HCT116 (cell line): Measurements from ENCODE around the gene MAP3K4. TPM values are rescaled to one million over a fixed set of nuclear protein-coding genes. Genes with fewer than 3 reads are reported as not detected.

Experiments
- ATAC-seq: fragments of 200-7000 bp; cut with Tn5 transposase; 2 replicates; pipeline ENCODE4 v1.9.1; 2020; ENCODE audit warnings: mild to moderate bottlenecking, moderate library complexity
- BruUV-seq: library from RNA; stranded (reverse); fragments of 400-500 nt; replicated peaks from 2 replicates; lab custom pipeline; 2021; lab: Mats Ljungman, UMichigan
- CTCF ChIA-PET: fragments of 300-600 bp; sonication (Branson Sonifier 250); formaldehyde crosslinking; loops from one replicate; lab custom pipeline; 2021; ENCODE audit warnings: antibody characterized with exemption; lab: Charles Lee
- POLR2A ChIA-PET: fragments of 300-600, 350-600 bp; sonication (Branson Sonifier 250); formaldehyde crosslinking; loops from one replicate; lab custom pipeline; 2021; ENCODE audit warnings: antibody characterized with exemption; lab: Charles Lee
- RAD21 ChIA-PET, 2 experiments: fragments of 300-600 bp; sonication (Branson Sonifier 250); formaldehyde crosslinking; loops; one replicate each; lab custom pipeline; 2023; ENCODE audit warnings: low total read pairs in 2 of 2; ENCODE audit not compliant: uncharacterized antibody in 2 of 2, unreplicated experiment in 2 of 2, low non-redundant PET in 1 of 2; lab: Charles Lee
- DNase-seq: peaks from one replicate; pipeline ENCODE4 v3.0.0-alpha.2; 2010; ENCODE audit warnings: low read depth, low spot score
- H2AFZ ChIP-seq: fragments of 200-600 bp; shearing (Covaris generic), sonication (generic); 2 replicates; pipeline ENCODE4 v1.6.1; 2017; ENCODE audit warnings: low read depth, mixed run types, mixed read lengths, antibody characterized with exemption, low read length; ENCODE audit not compliant: poor library complexity, severe bottlenecking
- H3K27ac ChIP-seq: 2 replicates; pipeline ENCODE4 v1.5.1; 2012; ENCODE audit warnings: low read depth, low read length
- H3K27me3 ChIP-seq: fragments of 200-600 bp; sonication (generic); 2 replicates; pipeline ENCODE4 v1.6.1; 2016; ENCODE audit warnings: mixed run types, low read length, mixed read lengths; ENCODE audit not compliant: insufficient read depth
- H3K36me3 ChIP-seq, 2 experiments: fragments of 200-500 bp in 1 of 2; fragments of 200-600 bp in 1 of 2; sonication (Bioruptor generic) in 1 of 2; sonication (generic) in 1 of 2; 2 replicates each; pipeline versions ENCODE4 v1.5.1 to v1.6.1; 2014 to 2016; ENCODE audit warnings: low read length in 2 of 2, inconsistent platforms in 1 of 2, mixed read lengths in 1 of 2, mixed run types in 1 of 2; ENCODE audit not compliant: insufficient read depth in 2 of 2, control insufficient read depth in 1 of 2
- H3K4me1 ChIP-seq, 2 experiments: fragments of 200-600 bp in 1 of 2; sonication (generic) in 1 of 2; 2 replicates each; pipeline versions ENCODE4 v1.5.1 to v1.6.1; 2012 to 2017; ENCODE audit warnings: low read length in 2 of 2, inconsistent platforms in 1 of 2, mild to moderate bottlenecking in 1 of 2, mixed read lengths in 1 of 2, mixed run types in 1 of 2, moderate library complexity in 1 of 2; ENCODE audit not compliant: insufficient read depth in 2 of 2, control insufficient read depth in 1 of 2
- H3K4me2 ChIP-seq: fragments of 200-600 bp; sonication (generic); 2 replicates; pipeline ENCODE4 v1.6.1; 2017; ENCODE audit warnings: mixed run types, low read length, mixed read lengths
- H3K4me3 ChIP-seq, 2 experiments: fragments of 200-600 bp in 1 of 2; sonication (generic) in 1 of 2; replicated peaks in 1 of 2; 2 replicates each; pipeline ENCODE4 v1.5.1; 2011 to 2016; ENCODE audit warnings: low read length in 2 of 2, control low read depth in 1 of 2, low read depth in 1 of 2, mild to moderate bottlenecking in 1 of 2, mixed read lengths in 1 of 2, mixed run types in 1 of 2
- H3K79me2 ChIP-seq: fragments of 200-600 bp; sonication (generic); 2 replicates; pipeline ENCODE4 v1.6.1; 2017; ENCODE audit warnings: mild to moderate bottlenecking, mixed run types, low read length, moderate library complexity, mixed read lengths; ENCODE audit not compliant: insufficient read depth
- H3K9ac ChIP-seq: fragments of 200-600 bp; sonication (generic); 2 replicates; pipeline ENCODE4 v1.6.1; 2016; ENCODE audit warnings: low read length, mixed read lengths
- H3K9me2 ChIP-seq: fragments of 200-600 bp; sonication (generic), shearing (Covaris generic); 2 replicates; pipeline ENCODE4 v1.6.1; 2017; ENCODE audit warnings: mixed run types, mild to moderate bottlenecking, moderate library complexity; ENCODE audit not compliant: insufficient read depth
- H3K9me3 ChIP-seq, 2 experiments: fragments of 200-500 bp in 1 of 2; fragments of 200-600 bp in 1 of 2; sonication (Bioruptor generic) in 1 of 2; sonication (generic) in 1 of 2; 2 replicates each; pipeline ENCODE4 v1.6.1; 2014 to 2017; ENCODE audit warnings: low read length in 2 of 2, mixed read lengths in 2 of 2, inconsistent platforms in 1 of 2, low read depth in 1 of 2, mild to moderate bottlenecking in 1 of 2, mixed run types in 1 of 2, moderate library complexity in 1 of 2; ENCODE audit not compliant: control insufficient read depth in 1 of 2, insufficient read depth in 1 of 2
- H4K20me1 ChIP-seq: fragments of 200-600 bp; sonication (generic), shearing (Covaris generic); 2 replicates; pipeline ENCODE4 v1.6.1; 2017; ENCODE audit warnings: mixed run types, mild to moderate bottlenecking, moderate library complexity; ENCODE audit not compliant: insufficient read depth
- CEBPB ChIP-seq: IDR thresholded peaks from 2 replicates; pipeline ENCODE4 v1.6.1; 2012; ENCODE audit warnings: low read depth
- EGR1 ChIP-seq: IDR thresholded peaks from 2 replicates; pipeline ENCODE4 v1.6.1; 2012; ENCODE audit warnings: low read depth
- EZH2 ChIP-seq: fragments of 200-600 bp; sonication (generic); IDR thresholded peaks from 2 replicates; pipeline ENCODE4 v1.6.1; 2017; ENCODE audit warnings: antibody characterized with exemption, mixed run types
- EZH2phosphoT487 ChIP-seq: fragments of 200-600 bp; IDR thresholded peaks from 2 replicates; pipeline ENCODE4 v1.6.1; 2018; ENCODE audit warnings: antibody characterized with exemption, borderline replicate concordance
- POLR2A ChIP-seq: IDR thresholded peaks from 2 replicates; pipeline ENCODE4 v1.7.0; 2011; ENCODE audit warnings: borderline replicate concordance; ENCODE audit not compliant: insufficient read depth, insufficient read length; ENCODE audit errors: extremely low read depth
- POLR2AphosphoS5 ChIP-seq: IDR thresholded peaks from 2 replicates; pipeline ENCODE4 v1.6.1; 2011; ENCODE audit warnings: mild to moderate bottlenecking, low read depth, low read length, moderate library complexity
- RAD21 ChIP-seq: IDR thresholded peaks from 2 replicates; pipeline ENCODE4 v1.6.1; 2012; ENCODE audit warnings: low read depth, mild to moderate bottlenecking
- REST ChIP-seq: IDR thresholded peaks from 2 replicates; pipeline ENCODE4 v1.6.1; 2012; ENCODE audit warnings: low read depth
- SP1 ChIP-seq: IDR thresholded peaks from 2 replicates; pipeline ENCODE4 v1.6.1; 2012; ENCODE audit warnings: low read depth
- SRF ChIP-seq: IDR thresholded peaks from 2 replicates; pipeline ENCODE4 v1.6.1; 2012; ENCODE audit warnings: low read depth
- ZFX ChIP-seq: fragments of 450-650 bp; IDR thresholded peaks from 2 replicates; pipeline ENCODE4 v1.6.1; 2017
- intact Hi-C: fragments of 100-400 bp; cut with micrococcal nuclease; formaldehyde crosslinking; loops from 2 replicates; pipeline ENCODE4 v1.10.0; 2022
- total RNA-seq: library from RNA; stranded (reverse); gene quantifications from one replicate; pipeline ENCODE4 v1.2.1, GENCODE V29; 2021; ENCODE audit not compliant: unreplicated experiment
- TF ChIP-seq, protein P1 (sequence below): IDR thresholded peaks from 2 replicates; pipeline ENCODE4 v1.6.1; 2012

Gene MAP3K4
- total RNA-seq, 1 experiment from 2014 or later, result 46.5 TPM

DNA sequence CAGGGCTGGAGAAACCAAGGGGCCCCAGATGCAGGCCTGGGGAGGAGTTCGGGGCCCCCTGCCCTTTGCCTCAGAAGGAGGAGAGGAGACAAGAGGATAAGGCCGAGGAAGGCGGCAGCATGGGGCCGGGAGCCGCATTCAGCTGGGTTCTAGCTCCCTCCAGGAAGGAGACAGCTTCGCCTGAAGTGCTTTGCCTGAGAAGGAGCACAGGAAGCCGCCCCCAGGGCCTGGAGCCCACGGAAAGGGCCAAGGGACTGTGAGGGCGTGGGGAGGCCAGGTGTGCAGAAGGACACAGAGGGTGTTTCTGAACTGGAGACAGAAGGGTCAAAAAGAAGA is 160.9 kb downstream of the MAP3K4 start:
- no peaks in the 10 kb centered on the region for H3K79me2 ChIP-seq
- H2AFZ ChIP-seq, result no peak overlapping the region
- H4K20me1 ChIP-seq, result no peaks in the 10 kb centered on the region; the same call in 1 of the 2 replicates
- no TSS peak for BruUV-seq
- DNase-seq (no peak), ATAC-seq (no peak)
- H3K27me3 ChIP-seq, result no peaks in the 10 kb centered on the region
- POLR2A ChIA-PET, result no interaction called here
- intact Hi-C loops, result no loop called here
- H3K4me1 ChIP-seq, result no peaks in the 10 kb centered on the region
- H3K9me3 ChIP-seq, result no peaks in the 10 kb centered on the region
- no peak overlapping the region for H3K4me3 ChIP-seq
- TF ChIP-seq RAD21 (no peak), EZH2 (no peak), ZFX (no peak), CEBPB (no peak), REST (no peak), POLR2A (no peak), EGR1 (no peak), SP1 (no peak), SRF (no peak), EZH2phosphoT487 (no peak), POLR2AphosphoS5 (no peak)
- TF ChIP-seq, protein P1, sequence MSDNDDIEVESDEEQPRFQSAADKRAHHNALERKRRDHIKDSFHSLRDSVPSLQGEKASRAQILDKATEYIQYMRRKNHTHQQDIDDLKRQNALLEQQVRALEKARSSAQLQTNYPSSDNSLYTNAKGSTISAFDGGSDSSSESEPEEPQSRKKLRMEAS, result no peak
- H3K9me2 ChIP-seq, result no peaks in the 10 kb centered on the region
- RAD21 ChIA-PET, result interaction anchor here in 1 of 2 experiments (1.4 kb wide), 1 partner anchor 218 kb away, joined by 3 read pairs; no protein-coding TSS in a partner anchor
- H3K36me3 ChIP-seq, result no peaks in the 10 kb centered on the region
- CTCF ChIA-PET, result interaction anchor here (5.0 kb wide), 1 partner anchor 218 kb away, joined by 23 read pairs; no protein-coding TSS in a partner anchor
- no peak overlapping the region for H3K27ac ChIP-seq
- no peak overlapping the region for H3K9ac ChIP-seq
- H3K4me2 ChIP-seq, result no peak overlapping the region
